ENCODE data around the gene PRODH2.
"Not testable (repeated sequence)": the region's sequence is repeated elsewhere in the genome, so short reads cannot be mapped to it uniquely, and the experiment has no call there.

Gene PRODH2

DNA sequence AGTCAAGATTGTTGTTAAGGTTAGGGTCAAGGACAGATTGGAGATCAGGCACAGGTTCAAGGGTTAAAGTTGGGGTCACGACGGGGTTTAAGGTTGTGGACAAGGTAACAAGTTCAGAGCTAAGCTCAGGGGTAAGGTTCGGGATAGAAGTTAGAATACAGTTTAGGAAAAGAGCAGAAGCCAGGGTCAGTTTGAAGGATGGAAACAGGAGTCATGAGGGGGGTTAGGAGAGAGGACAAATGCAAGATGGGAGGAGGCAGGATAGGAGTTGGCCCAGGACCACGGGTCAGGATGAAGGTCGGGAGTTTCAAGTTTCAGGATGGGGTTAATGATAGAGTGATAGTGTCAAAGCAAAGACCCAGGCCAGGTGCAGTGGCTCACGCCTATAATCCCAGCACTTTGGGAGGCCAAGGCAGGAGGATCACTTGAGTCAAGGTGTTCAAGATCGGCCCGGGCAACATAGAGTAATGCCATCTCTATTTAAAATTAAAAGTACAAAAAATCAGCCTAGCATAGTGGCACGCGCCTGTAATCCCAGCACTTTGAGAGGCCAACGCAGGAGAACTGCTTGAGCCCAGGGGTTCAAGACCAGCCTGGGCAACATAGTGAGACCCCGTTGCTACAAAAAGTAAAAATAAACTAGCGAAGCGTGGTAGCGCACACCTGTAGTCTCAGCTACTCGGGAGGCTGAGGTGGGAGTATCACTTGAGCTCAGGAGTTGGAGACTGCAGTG lies 32.0 kb upstream of the PRODH2 start:
- no peak for DNase-seq (ENCODE audit: low read depth)
- H3K4me3 ChIP-seq (ENCODE audit: low read depth, low read length), result no peak overlapping the region

DNA sequence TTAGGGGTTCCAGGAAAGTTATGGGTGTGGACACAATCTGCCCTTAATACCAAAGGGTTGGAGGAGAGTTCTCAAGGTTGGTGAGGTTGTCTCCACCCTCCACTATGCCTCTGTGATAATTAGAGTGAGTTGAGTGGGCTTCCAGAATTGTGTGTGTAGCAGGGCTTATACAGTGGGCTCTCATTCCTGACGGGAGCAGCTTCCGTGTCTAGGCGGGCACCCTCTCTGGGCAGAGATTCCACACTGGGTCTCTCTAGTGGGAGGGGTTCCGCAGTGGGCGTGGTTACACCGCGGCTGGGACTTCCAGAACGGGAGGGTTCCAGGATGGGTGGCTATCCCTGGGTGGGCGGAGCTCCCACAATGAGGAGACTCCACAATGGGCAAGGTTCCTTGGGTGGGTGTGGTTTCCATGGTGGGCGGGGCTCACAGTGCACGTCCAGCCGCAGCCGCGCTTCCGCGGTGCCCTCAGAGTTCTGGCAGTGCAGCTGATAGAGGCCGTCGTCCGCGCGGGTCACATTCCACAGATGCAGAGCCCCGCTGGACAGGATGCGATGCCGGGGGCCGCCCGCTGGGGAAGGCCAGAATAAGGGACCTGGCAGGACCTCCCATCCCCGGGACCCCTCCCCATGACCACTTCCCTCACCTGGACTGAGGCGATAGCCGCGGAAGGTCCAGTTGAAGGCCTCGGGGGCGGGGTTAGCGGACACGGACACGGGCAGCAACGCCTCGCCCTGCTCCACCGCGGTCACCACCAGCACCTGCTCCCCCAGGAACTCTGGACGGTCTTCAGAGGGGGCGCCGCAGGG lies 31.2 kb upstream of the PRODH2 start:
- no peak overlapping the region for H3K4me3 ChIP-seq (ENCODE audit: low read depth, low read length)
- no peak for DNase-seq (ENCODE audit: low read depth)

DNA sequence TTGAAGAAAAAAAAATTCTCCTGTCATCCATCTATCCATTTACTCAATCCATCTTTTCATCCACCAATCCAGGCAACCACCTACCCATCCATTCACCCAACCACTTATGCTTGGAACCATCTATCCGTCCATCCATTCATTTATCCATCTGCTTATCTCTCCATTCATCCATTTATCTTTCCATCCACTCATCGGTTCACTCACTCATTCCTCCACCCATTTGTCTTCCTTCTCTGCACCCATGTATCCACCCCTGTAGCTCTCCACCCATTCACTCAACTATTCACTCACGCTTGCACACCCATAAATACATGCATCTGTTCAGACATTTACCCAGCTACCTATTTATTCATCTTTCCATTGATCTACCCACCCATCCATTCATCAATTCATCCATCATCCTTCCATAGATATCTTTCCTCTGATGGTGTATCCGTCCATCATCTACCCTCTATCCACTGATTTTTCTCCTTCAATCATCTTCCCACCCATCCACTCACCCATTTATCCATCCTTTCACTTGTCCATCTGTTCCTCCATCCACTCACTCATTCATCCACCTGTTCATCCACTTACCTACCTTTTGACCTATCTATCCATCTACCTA lies 30.1 kb upstream of the PRODH2 start:
- H3K4me3 ChIP-seq (ENCODE audit: low read depth, low read length), result no peak overlapping the region
- DNase-seq (ENCODE audit: low read depth), result no peak

DNA sequence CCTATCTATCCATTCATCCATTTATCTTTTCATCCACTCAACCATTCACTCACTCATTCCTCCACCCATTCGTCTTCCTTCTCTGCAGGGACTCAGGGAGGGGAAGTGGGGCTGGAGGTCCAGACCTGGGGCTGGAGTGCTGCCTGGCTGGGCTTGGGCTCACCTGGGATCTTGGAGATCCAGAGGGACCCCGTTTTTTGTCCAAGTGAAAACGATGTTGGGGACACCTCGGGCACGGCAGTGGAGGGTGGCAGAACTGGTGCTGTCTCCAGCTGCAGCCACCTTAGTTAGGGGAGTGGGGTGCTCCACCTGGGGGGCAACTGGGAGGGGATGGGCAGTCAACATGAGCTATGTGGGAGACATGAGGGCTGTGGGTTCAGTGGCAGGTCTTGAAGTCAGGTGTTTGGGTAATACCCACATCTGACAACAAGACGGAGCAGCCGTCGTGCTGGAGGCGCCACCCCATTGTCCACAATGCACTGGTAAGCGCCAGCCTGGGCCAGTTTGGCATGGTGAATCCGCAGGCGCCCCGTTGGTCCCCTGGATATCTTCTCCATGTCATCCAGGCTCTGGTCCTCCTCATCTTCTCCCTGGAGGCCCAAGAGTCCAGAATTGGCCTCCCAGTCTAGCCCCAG lies 29.4 kb upstream of the PRODH2 start:
- no peak for DNase-seq (ENCODE audit: low read depth)
- no peak overlapping the region for H3K4me3 ChIP-seq (ENCODE audit: low read depth, low read length)

DNA sequence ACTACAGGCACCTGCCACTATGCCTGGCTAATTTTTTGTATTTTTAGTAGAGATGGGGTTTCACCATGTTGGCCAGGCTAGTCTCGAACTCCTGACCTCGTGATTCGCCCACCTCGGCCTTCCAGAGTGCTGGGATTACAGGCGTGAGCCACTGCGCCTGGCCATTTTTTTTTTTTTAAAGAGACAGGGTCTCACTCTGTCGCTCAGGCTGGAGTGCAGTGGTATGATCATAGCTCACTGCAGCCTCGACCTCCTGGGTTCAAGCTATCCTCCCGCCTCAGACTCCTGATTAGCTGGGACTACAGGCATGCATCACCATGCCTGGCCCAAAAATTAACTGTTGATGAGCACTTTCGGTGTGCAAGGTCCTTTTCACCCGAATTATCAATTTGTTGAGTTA lies 23.5 kb upstream of the PRODH2 start:
- not testable (repeated sequence) for DNase-seq (ENCODE audit: low read depth); H3K4me3 ChIP-seq (ENCODE audit: low read depth, low read length)

DNA sequence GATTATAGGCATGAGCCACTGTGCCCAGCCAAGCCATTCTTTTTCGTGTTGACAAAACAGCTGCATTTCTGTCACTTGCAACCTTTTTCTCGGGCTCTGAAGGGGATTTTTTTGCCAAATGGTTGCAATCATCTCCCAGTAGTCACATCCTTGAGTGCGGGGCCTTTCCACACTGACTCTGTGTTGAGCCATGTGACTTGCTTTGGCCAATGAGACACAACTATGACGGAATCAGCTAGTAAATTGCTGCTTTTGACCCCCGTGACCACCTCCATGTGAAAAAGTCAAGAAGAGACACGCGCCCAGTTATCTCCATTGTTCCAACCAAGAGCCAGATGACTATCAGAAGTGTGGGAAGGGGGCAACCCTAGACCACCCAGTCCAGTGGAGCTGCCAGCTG lies 21.3 kb upstream of the PRODH2 start:
- H3K4me3 ChIP-seq (ENCODE audit: low read depth, low read length), result no peak overlapping the region
- DNase-seq (ENCODE audit: low read depth), result no peak

DNA sequence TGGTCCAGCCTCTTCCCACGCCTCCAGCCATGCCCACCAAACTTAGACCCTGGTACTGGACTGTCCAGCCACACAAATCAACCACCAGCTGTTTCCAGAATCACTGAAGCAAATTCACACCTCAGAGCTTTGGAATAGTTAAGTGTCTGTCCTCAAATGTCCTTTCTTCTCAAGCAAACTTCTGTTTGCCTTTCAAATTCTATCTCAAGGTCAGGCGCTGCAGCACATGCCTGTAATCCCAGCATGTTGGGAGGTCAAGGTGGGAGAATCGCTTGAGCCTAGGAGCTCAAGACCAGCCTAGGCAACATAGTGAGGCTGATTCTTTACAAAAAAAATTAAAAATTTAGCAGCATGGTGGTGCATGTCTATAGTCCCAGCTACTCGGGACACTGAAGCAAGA lies 19.4 kb upstream of the PRODH2 start:
- H3K4me3 ChIP-seq (ENCODE audit: low read depth, low read length), result no peak overlapping the region
- DNase-seq (ENCODE audit: low read depth), result no peak

DNA sequence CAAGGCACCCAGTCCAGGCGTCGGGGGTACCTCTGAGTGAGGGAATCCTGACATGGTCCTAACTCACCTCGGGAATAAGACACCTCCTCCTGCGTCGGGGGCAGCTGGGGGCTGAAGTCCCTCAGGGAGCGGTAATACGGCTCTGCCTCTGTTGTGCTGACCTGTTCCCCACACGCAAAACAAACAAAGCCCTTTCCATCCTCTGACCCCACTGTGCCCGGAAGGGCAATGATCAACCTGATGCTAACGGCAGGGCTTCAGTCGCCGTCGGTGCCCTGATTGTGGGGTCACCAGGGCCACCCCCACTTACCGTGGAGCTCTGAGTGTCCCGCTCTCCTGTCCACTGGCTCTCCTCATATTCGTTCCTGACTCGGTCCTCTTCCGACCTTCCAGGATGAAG lies 18.3 kb upstream of the PRODH2 start:
- DNase-seq (ENCODE audit: low read depth), result no peak
- no peak overlapping the region for H3K4me3 ChIP-seq (ENCODE audit: low read depth, low read length)

DNA sequence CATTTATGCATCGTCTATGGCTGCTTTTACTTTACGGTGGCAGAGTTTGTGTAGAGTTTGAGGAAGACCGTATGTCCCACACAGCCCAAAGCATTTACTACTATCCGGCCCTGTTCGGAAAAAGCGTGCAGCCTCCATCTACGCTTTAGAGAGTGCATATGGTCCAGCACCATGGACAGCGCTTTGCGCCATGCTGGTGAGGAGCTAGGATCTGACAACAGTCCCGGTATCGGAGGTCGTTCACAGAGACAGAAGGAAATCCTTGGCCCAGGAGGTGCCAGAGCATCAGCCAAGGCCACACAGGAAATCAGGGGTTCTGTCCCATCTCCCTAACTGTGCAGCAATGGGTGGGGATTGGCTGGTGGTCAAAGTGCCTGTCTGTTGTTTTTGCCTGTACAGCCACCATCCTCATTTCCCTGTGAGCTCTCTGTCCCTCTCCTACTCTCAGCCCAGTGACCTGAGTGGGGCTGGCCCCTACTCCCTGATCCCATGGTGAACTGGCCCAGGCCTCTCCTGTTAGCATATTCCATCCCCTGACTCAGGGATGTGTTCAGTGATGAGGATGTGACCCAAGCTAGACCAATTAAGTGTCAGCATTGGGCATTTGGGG lies 16.2 kb upstream of the PRODH2 start:
- peak; percentile 10 for DNase-seq (ENCODE audit: low read depth)

DNA sequence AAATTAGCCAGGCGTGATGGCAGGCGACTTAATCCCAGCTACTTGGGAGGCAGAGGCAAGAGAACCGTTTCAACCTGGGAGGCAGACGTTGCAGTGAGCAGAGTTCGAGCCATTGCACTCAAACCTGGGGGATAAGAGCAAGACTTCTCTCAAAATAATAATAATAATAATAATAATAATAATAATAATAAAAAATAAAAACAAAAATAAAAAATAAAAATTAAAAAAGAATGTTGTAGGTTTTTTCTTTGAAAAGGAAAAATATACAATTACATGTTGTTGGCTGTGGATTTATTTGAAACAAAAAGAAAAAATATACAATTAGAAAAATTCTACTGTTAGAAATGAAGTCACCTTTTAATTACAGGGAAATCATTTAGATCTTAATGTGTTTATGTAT lies 11.5 kb upstream of the PRODH2 start:
- H3K4me3 ChIP-seq (ENCODE audit: low read depth, low read length), result no peak overlapping the region
- no peak for DNase-seq (ENCODE audit: low read depth)

More for the DNA sequence above, 16.2 kb upstream of the PRODH2 start:
- no peak overlapping the region for H3K4me3 ChIP-seq (ENCODE audit: low read depth, low read length)

DNA sequence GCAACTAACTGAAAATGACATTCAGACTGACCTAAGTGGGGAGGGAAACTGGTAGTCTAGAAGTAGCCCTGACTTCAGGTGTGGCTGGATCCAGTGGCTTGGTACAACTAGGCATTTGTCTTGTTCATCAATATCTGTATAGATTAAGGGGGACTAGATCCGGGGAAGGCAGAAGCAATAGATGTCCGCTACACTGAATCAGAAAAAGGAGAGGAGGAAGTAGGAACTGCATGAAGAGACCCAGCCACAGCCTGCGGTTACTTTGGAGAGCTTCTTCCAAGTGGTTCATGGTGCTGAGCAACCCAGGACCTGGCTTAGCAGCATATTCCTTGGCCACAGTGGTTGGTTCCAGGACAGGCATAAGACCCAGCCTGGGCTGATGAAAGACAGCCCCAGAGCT lies 9.9 kb upstream of the PRODH2 start:
- no peak overlapping the region for H3K4me3 ChIP-seq (ENCODE audit: low read depth, low read length)
- DNase-seq (ENCODE audit: low read depth), result no peak

DNA sequence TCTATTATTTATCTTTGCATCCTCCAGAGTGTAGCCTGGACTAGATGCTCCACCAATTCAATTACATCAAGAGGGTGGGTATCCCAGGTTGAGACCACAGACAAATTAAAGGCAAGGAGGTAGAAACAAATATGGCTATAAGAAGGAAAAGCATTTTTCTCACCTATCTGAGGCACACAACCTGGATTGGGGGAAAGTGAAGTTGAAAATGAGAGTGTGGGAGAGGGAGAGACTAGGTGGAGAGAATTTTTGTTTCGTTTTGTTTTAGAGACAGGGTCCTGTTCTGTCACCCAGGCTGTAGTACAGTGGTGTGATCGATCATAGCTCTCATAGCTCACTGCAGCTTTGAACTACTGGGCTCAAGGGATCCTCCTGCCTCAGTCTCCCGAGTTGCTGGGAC lies 5.8 kb upstream of the PRODH2 start:
- H3K4me3 ChIP-seq (ENCODE audit: low read depth, low read length), result no peak overlapping the region
- no peak for DNase-seq (ENCODE audit: low read depth)

DNA sequence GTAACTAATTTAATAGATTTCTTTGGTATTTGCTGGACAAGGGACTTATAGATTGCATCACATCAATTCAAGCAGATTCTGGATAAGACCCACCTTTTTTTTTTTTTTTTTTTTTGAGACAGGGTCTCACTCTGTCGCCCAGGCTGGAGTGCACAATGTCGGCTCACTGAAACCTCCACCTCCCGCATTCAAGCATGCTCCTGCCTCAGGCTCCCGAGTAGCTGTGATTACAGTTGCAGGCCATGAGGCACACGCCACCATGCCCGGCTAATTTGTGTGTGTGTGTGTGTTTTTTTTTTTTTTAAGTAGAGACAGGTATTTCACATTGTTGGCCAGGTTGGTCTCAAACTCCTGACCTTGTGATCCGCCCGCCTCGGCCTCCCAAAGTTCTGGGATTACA lies 4.2 kb upstream of the PRODH2 start:
- no peak overlapping the region for H3K4me3 ChIP-seq (ENCODE audit: low read depth, low read length)
- DNase-seq (ENCODE audit: low read depth), result no peak

DNA sequence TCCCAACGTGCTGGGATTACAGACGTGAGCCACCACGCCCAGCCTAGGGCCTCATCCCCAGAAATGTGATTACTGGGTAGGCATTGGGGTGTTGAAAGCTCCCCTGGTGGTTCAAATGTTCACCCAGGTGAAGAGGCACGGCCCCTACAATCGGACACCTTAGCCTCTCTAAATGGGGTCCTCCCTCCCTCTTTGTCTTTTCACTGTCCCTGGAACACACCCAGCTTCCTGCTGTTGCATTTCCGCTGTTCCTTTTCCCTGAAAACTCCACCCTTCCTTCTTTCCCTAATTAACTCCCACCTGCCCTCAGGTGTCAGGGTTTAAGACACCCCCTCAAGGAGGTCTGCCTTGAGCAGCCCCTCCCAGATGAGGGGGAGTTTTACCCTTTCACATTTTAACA lies 3.6 kb upstream of the PRODH2 start:
- DNase-seq (ENCODE audit: low read depth), result no peak

DNA sequence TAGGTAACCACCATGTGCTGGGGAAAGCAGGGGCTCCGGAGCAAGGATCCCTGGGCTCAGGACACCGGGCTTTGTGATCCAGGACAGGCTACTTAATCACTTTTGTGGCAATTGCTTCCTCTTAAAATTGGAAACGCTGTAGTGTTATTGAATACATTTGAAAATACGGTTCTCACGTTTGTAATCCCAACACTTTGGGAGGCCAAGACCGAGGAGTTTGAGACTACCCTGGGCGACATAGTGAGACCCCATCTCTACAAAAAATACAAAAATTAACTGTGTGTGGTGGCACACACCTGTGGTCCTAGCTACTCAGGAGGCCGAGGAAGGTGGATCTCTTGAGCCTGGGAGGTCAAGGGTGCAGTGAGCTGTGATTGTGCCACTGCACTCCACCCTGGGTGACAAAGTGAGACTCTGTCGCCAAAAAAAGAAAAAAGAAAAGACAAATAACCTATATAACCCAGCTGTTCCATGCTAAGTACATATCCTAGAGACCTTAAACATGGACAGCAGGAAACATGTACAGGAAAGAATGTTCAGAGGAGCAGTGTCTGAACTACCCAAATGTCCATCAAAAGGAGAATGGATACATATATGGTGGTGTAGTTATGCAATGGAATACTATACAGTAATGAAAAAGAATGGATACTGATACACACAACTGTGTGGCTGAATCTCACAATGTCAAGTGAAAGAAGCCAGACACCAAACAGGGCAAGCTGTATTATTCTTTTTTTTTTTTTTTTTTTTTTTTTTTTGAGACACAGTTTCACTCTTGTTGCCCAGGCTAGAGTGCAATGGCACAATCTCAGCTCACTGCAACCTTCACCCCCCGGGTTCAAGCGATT lies 622 bp upstream of the PRODH2 start:
- no peak overlapping the region for H3K4me3 ChIP-seq (ENCODE audit: low read depth, low read length)
- no peak for DNase-seq (ENCODE audit: low read depth)

More for the DNA sequence above, 3.6 kb upstream of the PRODH2 start:
- no peak overlapping the region for H3K4me3 ChIP-seq (ENCODE audit: low read depth, low read length)

DNA sequence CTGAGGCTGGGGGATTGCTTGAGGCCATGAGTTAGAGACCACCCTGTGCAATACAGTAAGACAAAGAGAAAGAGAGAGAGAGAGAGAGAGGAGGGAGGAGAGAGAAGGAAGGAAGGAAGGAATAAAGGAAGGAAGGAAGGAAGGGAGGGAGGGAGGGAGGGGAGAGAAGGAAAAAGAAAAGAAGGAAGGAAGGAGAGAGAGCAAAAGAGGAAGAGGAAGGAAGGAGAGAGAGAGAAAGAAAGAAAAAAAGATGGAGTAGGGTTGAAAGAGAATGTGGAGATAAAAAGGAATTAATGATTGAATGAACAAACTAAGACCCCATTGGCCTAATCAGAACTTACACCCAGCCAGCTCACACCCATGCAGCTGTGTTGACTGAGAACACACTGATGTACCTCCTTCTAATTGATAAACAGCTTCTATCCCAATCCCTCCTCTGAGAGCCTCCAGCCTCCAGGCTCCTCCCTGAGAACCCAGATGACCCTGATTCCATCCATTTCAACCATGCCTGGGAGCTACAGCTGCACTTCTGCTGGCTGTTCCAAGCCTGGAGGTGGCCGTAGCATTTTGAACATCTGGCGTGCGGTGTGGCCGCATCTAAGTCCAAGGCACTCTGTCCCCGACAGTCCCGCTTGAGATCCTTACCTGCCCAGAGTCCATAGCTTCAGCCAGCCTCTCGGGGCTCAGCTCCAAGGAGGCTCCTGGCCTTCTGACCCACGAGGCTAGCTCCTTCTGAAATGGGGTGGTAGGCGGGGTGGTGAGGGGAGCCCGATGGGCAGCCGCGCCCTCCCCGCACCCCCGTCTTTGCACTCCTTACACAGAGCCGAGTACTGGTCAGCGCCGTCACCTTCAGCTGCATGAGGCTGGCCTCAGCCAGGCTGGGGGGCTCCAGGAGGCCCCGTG lies 1.1 kb downstream of the PRODH2 start:
- DNase-seq (ENCODE audit: low read depth), result no peak
- no peak overlapping the region for H3K4me3 ChIP-seq (ENCODE audit: low read depth, low read length)

DNA sequence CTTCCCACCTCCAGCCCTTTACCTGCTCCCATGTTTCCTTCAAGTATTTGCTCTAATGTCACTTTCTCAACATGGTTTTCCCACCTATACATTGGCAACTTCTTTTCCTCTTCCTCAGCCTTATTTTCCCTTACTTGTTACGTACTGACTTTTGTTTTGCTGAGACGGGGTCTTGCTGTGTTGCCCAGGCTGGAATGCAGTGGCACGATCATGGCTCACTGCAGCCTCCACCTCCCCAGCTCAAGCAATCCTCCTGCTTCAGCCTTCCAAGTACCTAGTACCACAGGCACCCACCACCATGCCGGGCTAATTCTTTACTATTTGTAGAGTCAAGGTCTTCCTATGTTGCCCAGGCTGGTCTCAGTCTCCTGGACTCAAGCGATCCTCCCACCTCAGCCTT lies 5.0 kb downstream of the PRODH2 start:
- no peak for DNase-seq (ENCODE audit: low read depth)
- no peak overlapping the region for H3K4me3 ChIP-seq (ENCODE audit: low read depth, low read length)

DNA sequence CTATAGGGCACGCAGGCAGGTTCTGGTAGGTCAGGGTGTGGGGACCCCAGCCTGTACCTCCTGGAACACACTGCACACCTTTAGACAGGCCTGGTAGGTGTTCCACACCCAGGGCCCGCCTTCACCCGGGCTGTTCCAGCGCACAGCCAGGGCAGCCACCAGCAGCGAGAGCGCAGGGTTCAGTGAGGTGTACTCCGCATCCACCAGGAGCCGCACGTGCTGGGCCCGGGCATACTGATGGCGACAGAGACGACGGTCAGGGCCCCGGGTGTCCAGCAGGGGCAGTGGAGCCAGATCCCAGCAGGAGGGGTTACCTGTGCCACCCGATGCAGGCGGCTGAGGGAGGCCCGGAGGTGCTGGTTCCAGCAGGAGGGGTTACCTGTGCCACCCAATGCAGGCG lies 6.0 kb downstream of the PRODH2 start:
- no peak overlapping the region for H3K4me3 ChIP-seq (ENCODE audit: low read depth, low read length)
- no peak for DNase-seq (ENCODE audit: low read depth)
